Jurkat, Clone E6-1 (cell line): Measurements from ENCODE around the gene LRP1-AS.

Experiments
- DNase-seq: peaks from one replicate; pipeline ENCODE4 v3.0.0-alpha.2; 2011; ENCODE audit warnings: low read depth, low spot score
- H3K4me3 ChIP-seq: 2 replicates; pipeline ENCODE4 v1.5.1; 2011; ENCODE audit warnings: mild to moderate bottlenecking, low read length, control low read depth, moderate library complexity

The LRP1-AS gene

DNA sequence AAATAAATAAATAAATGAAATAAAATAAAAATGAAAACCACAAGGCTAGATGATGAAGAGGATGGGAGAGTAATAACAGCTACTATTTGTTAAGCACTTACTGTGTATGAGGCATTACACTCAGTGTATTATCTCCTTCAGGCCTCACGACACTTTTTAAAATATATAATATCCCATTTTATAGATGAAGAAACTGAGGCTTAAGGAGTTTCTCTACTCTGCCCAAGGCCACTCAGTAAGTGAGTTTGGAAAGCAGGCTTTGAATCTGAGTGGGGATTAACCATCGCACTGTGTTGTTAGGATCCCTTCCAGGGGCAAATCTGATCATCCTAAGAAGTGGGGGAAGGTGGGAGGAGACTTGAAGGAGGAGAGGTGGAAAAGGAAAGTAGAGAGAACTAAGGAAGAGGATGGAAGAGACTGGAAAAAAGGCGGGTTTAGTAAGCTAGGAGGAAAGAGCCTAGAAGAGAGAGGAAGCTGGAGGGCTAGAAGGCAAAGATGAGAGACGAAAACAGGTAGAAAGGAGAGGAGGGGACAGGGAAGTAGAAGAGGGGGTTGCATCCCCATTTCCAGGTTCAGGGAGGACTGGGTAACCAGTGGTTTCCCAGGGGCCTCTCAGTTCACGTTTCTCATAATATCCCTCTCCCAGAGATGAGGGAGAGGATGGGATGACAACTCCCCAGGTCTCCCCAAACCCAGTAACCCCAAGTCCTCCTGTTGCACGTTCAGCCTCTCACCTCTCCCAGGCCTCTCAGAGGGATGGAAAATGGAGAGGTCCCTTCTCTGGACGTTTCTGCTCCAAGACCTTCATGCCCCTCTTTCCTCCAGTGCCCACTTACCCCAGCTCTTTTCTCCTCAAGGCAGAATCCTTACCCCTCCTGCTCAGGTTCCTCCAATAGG, 38.0 kb downstream of the LRP1-AS start:
- H3K4me3 ChIP-seq: peak overlapping the region; percentile 93
- no peak for DNase-seq

DNA sequence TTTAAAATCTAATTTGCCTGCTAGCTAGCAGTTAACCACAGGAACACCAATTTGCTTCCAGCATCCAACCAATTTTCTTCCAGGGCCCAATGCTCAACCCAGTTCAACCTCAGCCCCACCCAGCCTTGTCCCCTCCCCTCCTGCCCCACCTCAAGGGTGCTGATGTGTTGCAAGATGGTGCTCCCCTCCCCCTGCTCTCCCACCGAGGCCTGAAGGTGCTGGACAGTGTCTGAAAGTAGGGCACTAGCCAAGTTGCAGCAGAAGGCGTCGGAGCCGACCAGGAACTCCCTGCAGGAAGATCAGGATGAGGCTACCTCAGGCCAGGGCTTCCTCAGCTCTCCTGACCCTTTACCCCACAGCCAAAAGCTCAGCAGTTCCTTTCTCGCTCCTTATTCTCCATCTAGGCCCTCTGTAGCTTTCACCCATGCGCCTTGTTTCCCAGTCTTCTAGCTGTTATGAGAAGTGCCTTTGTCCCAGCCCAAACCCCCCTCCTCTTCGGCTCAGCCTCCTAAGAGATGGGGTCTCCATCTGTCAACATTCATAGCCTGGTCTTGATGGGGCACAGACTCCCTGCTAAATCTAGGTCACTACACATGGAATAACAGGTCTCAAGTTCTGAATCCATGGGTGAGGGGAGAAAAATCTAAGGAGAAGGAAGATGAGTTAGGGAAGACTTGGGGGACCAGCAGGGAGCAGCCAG, 39.8 kb downstream of the LRP1-AS start:
- no peak overlapping the region for H3K4me3 ChIP-seq
- DNase-seq: no peak

DNA sequence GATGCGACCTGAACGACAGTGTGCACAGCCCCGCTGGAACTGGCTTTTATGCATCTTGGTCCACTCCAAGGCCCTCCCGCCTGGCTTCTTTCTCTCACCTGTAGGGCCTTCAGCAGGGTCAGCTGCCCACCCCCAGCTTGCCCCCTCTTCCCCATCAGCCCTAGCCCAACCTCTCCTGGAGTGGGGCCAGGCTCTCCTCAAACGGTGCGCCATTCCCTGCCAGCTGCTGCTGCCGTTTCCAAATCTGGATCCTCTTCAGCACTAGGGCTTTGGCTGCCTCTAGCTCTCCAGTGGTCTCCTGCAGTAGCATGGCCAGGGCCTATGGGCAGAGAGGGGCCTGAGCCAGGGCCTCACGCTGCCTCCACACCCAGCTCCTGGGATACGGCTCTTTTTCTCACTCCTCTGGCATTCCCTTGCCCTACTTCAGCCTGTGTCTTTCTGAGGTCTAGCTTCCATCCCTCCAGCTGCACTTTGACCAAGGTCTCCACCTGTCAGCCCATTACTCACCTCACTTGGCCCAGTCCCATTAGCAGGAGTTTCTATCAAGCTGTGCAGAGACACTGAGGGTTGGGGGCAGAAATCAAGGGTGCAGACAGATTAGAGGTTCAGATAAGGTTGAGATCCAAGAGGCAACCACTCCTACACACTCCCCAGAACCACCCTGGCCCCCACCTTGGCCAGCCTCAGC, 41.3 kb downstream of the LRP1-AS start:
- DNase-seq: no peak
- no peak overlapping the region for H3K4me3 ChIP-seq

DNA sequence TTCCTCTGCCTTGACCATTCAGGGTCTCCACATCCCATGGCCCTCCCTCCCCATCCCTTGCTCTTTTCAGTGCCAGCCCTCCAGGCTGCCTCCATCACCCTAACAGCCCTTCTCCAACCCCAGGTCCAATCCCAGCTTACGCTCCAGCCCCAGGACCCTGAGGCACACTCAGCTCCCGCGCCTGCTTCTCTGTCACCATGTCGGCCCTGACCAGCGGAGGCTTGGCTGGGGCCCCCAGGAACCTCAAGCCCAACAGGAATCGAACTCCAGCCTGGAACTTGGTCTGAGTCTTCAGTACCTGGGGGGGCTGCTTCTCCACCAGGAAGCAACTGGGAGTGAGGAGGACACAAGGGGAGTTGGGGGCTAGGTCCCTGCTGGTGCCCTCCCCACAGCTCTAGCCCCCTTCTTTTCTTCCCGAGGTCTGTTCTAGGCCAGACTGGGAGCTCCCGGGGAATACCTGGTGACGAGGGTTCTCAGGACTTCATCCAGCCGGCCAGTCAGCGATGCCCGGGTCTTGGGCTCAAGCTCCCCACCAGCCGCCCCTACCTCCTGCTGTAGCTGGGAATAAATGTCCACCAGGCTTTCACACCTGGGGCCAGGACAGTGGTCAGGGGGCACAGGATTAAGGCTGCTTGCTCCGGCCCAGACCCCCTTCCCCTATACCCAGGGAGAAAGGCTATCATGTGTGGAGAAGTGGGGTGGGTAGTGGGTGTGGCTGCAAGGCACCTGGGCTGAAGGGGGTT, 42.2 kb downstream of the LRP1-AS start:
- DNase-seq: no peak
- no peak overlapping the region for H3K4me3 ChIP-seq

DNA sequence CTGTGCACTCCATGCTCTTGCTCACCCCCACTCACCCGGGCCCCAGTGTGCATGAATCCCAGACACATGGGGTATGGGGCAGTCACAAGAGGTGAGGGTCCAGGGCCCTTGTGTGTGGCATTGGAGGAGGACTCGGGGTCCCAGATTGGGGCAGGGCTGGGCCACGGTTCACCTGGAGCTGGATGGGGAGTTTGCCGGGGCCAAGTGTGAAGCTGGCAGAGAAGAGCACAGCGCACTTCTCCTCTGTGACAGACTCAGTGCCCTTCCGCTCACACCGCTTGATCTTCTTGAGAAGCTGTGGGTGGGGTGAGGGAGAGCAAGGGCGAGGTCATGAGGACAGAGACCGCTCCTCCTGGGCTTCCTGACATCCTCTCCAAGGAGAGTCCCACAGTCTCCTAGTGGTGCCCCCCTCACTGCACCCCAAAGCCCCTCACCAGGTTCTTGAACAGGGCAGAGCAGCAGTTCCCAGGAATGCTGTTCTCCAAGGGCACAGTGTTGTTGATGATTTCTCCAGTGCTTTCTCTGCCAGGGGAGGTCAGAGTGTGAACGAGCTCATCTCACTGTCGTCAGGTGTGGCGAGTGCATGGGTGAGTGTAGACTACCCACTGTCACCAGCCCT, 43.0 kb downstream of the LRP1-AS start:
- no peak for DNase-seq
- H3K4me3 ChIP-seq: no peak overlapping the region

DNA sequence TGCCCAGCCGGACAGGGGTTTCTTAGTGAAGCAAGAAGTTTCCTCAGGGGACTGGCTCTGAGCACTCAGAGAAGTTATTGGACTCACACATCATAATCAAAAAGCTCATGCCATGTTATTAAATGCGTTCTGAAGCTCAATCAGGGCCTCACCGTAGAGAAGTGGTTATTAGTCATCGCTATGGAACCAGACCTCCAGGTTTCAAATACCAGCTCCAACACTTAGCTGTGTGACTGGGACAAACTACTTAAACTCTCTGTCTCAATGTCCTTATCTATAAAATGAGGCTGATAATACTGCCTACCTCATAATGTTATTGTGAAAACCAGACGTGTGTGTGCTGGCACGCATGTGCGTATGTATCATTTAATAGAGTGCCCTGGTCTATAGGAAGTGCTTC, 43.6 kb downstream of the LRP1-AS start:
- H3K4me3 ChIP-seq: no peak overlapping the region
- DNase-seq: no peak

DNA sequence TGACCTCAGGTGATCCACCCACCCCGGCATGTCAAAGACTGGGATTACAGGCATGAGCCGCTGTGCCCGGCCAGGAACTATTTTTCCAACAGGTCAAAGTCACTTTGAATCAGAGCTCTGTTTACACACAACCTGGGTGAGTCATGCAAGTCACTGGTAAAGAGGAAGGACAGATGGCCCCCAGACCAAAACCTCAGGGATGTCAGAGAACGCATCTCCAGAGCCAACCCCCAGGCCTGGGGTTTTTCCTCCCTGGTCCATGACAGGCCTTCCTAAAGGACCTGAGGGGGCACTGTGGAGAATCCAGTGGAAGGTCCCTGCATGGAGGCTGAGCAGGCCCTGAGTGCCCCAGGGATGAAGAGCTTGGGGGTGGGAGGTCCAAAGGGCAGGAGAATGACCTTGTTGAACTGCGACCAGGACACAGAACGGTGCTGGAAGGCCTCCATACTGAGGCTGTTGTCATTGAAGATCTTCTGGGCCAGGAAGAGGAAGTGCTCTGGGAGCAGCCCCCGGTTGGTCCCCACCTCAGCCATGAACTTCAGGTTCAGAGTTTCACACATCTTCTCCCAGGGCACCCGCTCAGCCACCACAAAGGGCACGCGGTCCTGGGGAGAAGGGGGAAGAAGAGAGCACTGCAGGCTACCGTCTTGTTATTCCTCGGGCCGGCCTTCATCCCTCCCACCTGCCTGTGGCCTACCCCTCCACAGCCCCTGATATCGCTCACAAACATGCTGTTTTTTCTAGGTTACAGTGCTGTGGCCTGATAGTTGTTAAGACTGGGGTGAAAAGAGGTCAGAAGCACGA, 45.3 kb downstream of the LRP1-AS start:
- no peak for DNase-seq
- H3K4me3 ChIP-seq: no peak overlapping the region

DNA sequence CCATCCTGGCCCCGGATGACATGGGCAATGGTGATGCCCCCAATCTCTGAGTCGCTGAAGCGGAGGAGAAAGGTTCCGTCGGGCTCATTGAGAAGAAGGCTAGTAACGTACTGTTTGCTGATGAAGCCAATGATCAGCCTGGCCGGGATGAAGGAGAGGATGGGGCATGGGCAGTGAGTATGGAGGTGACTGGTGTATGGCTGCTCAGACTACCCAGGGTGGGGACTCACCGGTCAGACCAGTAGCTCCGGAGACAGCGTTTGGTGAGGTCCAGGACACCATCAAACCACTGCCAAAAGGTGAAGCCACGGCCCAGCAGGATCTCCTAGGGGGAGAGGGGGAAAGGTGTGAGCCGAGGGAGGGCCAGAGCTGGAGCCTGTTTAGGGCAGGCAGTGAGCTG, 47.7 kb downstream of the LRP1-AS start:
- no peak for DNase-seq
- H3K4me3 ChIP-seq: no peak overlapping the region

DNA sequence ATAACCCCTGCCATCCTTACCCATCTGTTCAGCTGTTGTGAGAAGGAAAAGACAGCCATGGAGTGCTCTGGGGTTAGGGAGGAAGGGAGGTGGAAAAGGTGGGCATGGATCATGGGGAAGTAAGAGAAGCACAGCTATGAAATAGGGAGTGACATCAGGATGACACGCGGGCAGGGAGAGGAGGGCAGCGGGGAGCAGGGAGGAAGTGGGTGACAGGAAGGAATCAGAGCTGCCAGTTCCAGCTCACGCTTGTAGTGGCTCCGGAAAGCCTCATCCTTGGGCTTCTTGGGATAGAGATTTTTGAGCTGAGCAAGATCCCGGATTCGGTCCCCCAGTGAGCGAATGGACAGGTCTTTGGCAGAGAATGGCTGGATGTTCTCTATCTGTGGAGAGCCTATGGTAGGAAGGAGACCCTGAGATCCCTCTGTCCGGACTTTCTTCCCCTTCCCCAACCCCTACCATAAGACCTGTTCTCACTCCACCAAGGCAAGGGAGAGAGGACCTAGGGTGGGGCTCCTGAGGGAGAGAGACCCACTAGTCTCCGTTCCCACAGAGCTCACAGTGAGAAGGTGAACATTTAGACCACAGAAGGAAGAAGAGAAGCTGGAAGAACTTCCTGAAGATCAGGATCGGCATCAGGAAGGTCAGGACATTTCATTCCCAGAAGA, 48.2 kb downstream of the LRP1-AS start:
- H3K4me3 ChIP-seq: no peak overlapping the region

DNA sequence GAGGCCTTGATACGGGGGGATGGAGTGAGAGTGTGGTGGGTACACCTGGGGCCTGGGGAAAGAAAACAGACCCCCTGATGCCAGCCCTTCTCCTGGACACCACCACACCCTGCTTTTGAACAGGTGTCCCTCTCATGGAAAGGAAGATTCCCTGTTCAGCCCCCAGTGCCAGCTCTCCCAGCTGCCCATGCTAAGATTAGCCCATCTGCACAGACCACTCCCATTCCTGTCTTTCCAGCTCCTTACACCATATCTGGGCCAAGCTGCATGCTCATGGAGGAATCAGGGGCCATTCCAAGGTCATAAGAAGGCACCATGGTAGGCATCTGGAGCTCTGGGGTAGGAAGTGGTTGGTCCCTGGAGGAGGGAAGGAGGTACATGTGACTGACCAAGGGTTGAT, 48.9 kb downstream of the LRP1-AS start:
- DNase-seq: no peak
- H3K4me3 ChIP-seq: no peak overlapping the region

More for the DNA sequence above, 48.2 kb downstream of the LRP1-AS start:
- no peak for DNase-seq

DNA sequence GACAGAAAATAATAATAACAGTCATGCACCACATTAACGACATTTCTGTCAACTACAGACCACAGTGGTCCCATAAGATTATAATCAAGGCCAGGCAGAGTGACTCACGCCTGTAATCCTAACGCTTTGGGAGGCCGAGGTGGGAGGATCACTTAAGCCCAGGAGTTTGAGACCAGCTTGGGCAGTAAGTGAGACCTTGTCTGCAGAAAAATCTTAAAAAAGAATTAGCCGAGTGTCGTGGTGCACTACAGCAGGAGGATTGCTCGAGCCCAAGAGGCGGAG, 49.9 kb downstream of the LRP1-AS start:
- no peak overlapping the region for H3K4me3 ChIP-seq
- no peak for DNase-seq

DNA sequence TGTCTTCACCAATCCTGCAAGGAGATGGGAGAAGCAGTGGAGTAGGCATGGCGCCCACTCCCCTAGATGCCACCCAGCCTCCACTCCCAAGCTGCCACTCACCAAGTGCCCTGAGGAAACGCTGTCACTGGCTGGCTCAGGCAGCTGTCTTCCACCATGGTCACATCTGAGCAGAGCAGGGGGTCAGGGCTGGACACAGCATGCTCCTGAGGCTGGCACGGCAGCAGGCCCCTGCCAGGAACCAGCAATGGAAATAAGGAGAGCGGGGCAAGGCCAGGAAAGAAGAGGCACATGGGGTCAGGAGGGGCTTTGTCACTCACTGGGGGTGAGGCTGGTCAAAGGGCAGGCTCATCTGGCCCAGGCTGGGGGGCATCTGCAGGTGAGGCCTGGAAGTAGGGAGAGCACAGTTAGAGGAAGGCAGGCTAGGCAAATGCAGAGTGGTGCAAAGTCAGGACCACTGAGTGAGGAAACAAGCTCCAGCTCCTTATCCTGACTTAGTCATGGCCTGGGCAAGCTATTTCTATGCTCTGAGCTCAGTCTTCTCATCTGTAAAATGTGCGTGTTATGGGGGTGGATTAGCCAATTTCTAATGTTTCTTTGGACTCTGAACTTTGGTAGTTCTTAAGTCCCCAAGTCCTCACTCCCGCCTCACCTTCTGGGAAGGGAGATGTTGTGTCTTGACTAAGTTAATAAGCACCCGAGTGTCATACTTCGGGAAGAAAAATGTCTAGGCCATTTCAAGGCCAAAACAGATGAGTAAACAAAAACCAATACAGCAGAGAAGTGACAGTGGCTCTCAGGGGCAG, 50.5 kb downstream of the LRP1-AS start:
- no peak for DNase-seq
- H3K4me3 ChIP-seq: no peak overlapping the region

DNA sequence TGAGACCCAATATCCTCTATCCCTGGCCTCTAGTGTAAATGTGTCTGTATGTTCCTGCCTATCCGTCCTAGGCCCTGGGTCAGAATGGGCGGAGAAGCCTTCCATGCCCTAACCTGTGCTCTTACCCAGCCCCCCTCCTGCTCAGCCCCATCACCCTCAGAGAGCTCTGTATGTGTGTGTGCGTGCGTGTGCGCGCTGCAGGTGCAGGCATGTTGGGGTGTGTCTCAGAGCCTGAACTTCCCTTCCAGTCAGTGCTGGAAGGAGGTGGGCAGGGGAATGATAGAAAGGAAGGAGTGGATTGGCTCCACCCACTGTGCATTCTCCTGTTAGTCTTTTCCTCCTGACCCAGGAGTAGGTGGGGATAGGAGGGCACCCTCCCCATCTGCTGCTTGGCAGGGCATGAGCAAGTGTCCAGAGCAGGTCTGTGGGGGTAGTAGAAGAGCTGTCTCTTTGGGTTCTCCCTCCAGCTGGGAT, 51.3 kb downstream of the LRP1-AS start:
- DNase-seq: no peak
- H3K4me3 ChIP-seq: no peak overlapping the region

DNA sequence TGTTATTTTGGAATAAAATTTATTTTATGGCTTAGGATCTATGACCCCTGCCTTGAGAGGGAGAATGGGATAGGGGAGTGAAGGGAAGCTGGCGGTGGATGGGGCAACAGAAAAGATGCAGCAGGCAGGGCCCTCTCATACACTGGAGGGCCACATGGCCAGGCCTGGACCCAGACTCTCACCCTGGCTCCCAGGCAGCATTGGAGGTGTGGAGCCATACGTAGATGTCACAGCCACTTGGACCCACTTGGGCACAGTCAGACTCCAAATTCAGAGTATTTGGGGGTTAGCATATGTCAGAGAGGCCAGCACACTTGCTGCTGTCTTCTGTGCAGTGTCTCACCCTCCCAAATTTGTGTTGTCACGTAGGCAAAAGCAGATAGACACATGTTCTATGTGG, 52.0 kb downstream of the LRP1-AS start:
- no peak for DNase-seq
- H3K4me3 ChIP-seq: no peak overlapping the region
